Neural progenitor cell (in vitro differentiated cells): ENCODE measurements around the gene GDF7.

ENCODE experiments used
- CTCF ChIP-seq: fragments of 200-600 bp; sonication (generic); IDR thresholded peaks from 2 replicates; pipeline ENCODE4 v1.5.1; 2017; ENCODE audit warnings: antibody characterized with exemption, mild to moderate bottlenecking
- EZH2 ChIP-seq: fragments of 200-600 bp; sonication (generic); IDR thresholded peaks from 2 replicates; pipeline ENCODE4 v1.6.1; 2017; ENCODE audit warnings: antibody characterized with exemption, mild to moderate bottlenecking, moderate library complexity

- TF ChIP-seq CTCF: no peak
- no peak for TF ChIP-seq EZH2
These were observed 36.0 kb upstream of the GDF7 start for GRCh38 chr2:20630967-20631366.
